Stimulated activated CD8-positive, alpha-beta memory T cell treated with anti-CD3 and anti-CD28 coated beads, Interleukin-12 subunit alpha, Interleukin-12 subunit beta, amount 100 ng/mL, for 1 hour (primary cell): ENCODE measurements around the gene ZDHHC5.
"Not testable (repeated sequence)": the region's sequence is repeated elsewhere in the genome, so short reads cannot be mapped to it uniquely, and the experiment has no call there.

ENCODE experiments used
- DNase-seq: peaks from one replicate; pipeline ENCODE4 v3.0.0-alpha.2; 2020; ENCODE audit warnings: low read depth

ZDHHC5 gene

GRCh38 chr11:57644748-57645688 is 22.9 kb upstream of the ZDHHC5 start:
- DNase-seq, result peak; percentile 79

- no peak for DNase-seq
Observed at GRCh38 chr11:57645689-57646085, 22.2 kb upstream of the ZDHHC5 start.

GRCh38 chr11:57646194-57646798 is 21.6 kb upstream of the ZDHHC5 start:
- no peak for DNase-seq

GRCh38 chr11:57646799-57647303 is 21.1 kb upstream of the ZDHHC5 start:
- DNase-seq, result no peak

- no peak for DNase-seq
Observed at GRCh38 chr11:57647372-57647771, 20.5 kb upstream of the ZDHHC5 start.

- DNase-seq, result no peak
Observed at GRCh38 chr11:57647960-57648800, 19.7 kb upstream of the ZDHHC5 start.

- DNase-seq, result no peak
Observed at GRCh38 chr11:57648801-57649735, 18.8 kb upstream of the ZDHHC5 start.

- peak; percentile 56 for DNase-seq
Observed at GRCh38 chr11:57649826-57650738, 17.8 kb upstream of the ZDHHC5 start, which contains the start of gene YPEL4. TSS of gene YPEL4 (minus strand) at chr11:57649912. CDS start at chr11:57647107, 2,805 bp downstream.

- DNase-seq, result no peak
Observed at GRCh38 chr11:57650739-57651090, 17.2 kb upstream of the ZDHHC5 start.

GRCh38 chr11:57651408-57651807 is 16.5 kb upstream of the ZDHHC5 start:
- no peak for DNase-seq

- DNase-seq, result not testable (repeated sequence)
Observed at GRCh38 chr11:57652230-57652629, 15.7 kb upstream of the ZDHHC5 start.

- DNase-seq, result no peak
Observed at GRCh38 chr11:57652662-57653061, 15.3 kb upstream of the ZDHHC5 start.

GRCh38 chr11:57653163-57653562 is 14.8 kb upstream of the ZDHHC5 start:
- no peak for DNase-seq

- no peak for DNase-seq
Observed at GRCh38 chr11:57656885-57657193, 11.1 kb upstream of the ZDHHC5 start.

- DNase-seq, result peak; percentile 99
Observed at GRCh38 chr11:57657194-57658022, 10.5 kb upstream of the ZDHHC5 start, which contains the start of gene CLP1. TSS of gene CLP1 (plus strand) at chr11:57657762. CDS start at chr11:57659477, 1,715 bp downstream.

- no peak for DNase-seq
Observed at GRCh38 chr11:57658023-57658361, 9.9 kb upstream of the ZDHHC5 start.

GRCh38 chr11:57659669-57660068 is 8.2 kb upstream of the ZDHHC5 start:
- no peak for DNase-seq

GRCh38 chr11:57662893-57663292 is 5.0 kb upstream of the ZDHHC5 start:
- no peak for DNase-seq

- no peak for DNase-seq
Observed at GRCh38 chr11:57663975-57664374, 3.9 kb upstream of the ZDHHC5 start.
